ENCODE measurements around the gene NUP210L. TPM values are rescaled to one million over a fixed set of nuclear protein-coding genes. Genes with fewer than 3 reads are reported as not detected.

NUP210L gene
- total and polyA plus RNA-seq, 9 of the 15 experiments (the other 6 are each of a cell fraction or from before 2014, with no cell fraction given) = 0.01 to 0.04 TPM; not detected in 7

DNA sequence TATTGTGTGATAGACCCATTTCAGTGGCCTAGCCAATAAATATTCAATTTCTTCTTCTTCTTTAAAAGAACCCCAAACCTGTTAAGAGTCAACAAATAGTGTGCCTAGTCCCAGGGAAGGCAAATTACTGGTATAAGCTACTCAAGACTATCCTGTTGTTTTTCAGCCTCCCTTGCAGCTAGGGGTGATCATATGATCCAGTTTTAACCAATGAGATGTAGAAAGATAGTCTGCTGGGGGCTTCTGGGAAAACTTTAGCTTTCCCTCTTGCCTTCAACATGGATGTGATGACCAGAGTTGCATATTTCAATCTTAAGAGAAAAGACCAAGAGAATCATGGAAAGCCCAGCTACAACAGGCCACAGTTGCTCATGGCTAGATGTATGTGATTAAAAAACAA is 4.7 kb upstream of the NUP210L start (continued):
- TF ChIP-seq, protein P1, sequence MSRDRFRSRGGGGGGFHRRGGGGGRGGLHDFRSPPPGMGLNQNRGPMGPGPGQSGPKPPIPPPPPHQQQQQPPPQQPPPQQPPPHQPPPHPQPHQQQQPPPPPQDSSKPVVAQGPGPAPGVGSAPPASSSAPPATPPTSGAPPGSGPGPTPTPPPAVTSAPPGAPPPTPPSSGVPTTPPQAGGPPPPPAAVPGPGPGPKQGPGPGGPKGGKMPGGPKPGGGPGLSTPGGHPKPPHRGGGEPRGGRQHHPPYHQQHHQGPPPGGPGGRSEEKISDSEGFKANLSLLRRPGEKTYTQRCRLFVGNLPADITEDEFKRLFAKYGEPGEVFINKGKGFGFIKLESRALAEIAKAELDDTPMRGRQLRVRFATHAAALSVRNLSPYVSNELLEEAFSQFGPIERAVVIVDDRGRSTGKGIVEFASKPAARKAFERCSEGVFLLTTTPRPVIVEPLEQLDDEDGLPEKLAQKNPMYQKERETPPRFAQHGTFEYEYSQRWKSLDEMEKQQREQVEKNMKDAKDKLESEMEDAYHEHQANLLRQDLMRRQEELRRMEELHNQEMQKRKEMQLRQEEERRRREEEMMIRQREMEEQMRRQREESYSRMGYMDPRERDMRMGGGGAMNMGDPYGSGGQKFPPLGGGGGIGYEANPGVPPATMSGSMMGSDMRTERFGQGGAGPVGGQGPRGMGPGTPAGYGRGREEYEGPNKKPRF (IDR thresholded peaks at IDR 0.05; ENCODE audit: low read depth, low read length) = no peak
- TF ChIP-seq CC2D1A (IDR thresholded peaks at IDR 0.05) = peak; percentile 62; the same call in 1 of the 2 replicates
- peak; percentile 63; the same call in 1 of the 2 replicates for TF ChIP-seq RAD51 (IDR thresholded peaks at IDR 0.05; ENCODE audit: borderline replicate concordance, low read depth)
- TF ChIP-seq ZNF354B (CRISPR knock-in tag; IDR thresholded peaks at IDR 0.05) = no peak
- peak; percentile 50; the same call in 1 of the 2 replicates for TF ChIP-seq ZBTB40 (IDR thresholded peaks at IDR 0.05)
- TF ChIP-seq ZBTB40 (CRISPR knock-in tag; IDR thresholded peaks at IDR 0.05) = no peak; the same call in 1 of the 2 replicates
- TF ChIP-seq XRCC3 (IDR thresholded peaks at IDR 0.05) = peak; percentile 79; the same call in 1 of the 2 replicates

Measured in K562 (cell line).